Activated T-helper 2 cell treated with anti-CD3 and anti-CD28 coated beads, Interferon-gamma antibody, Interleukin-2, Interleukin-4, amounts not matched to agents 10 μg/mL and 5 μg/mL and 100 μg/mL, durations not matched to agents 14 hours and 24 hours and 36 hours (primary cell): ENCODE data around the gene CHRNA4. TPM values are rescaled to one million over a fixed set of nuclear protein-coding genes. Genes with fewer than 3 reads are reported as not detected.
"Not testable (repeated sequence)": the region's sequence is repeated elsewhere in the genome, so short reads cannot be mapped to it uniquely, and the experiment has no call there.

Source experiments
- DNase-seq: peaks from one replicate; pipeline ENCODE4 v3.0.0; 2021; ENCODE audit warnings: low spot score
- H3K27ac Mint-ChIP-seq: one replicate; pipeline ENCODE4 v1.8.0; 2021; ENCODE audit warnings: mixed read lengths
- H3K27me3 Mint-ChIP-seq: one replicate; pipeline ENCODE4 v1.8.0; 2021; ENCODE audit warnings: low read depth, mixed read lengths
- H3K36me3 Mint-ChIP-seq: one replicate; pipeline ENCODE4 v1.8.0; 2021; ENCODE audit warnings: low read depth, mixed read lengths
- H3K4me1 Mint-ChIP-seq: one replicate; pipeline ENCODE4 v1.8.0; 2021; ENCODE audit warnings: low read depth, mixed read lengths
- H3K4me3 Mint-ChIP-seq: one replicate; pipeline ENCODE4 v1.8.0; 2021; ENCODE audit warnings: low read depth, mild to moderate bottlenecking, moderate library complexity, mixed read lengths
- H3K9me3 Mint-ChIP-seq: one replicate; pipeline ENCODE4 v1.8.0; 2021; ENCODE audit warnings: mixed read lengths
- intact Hi-C: fragments of 100-400 bp; cut with micrococcal nuclease; formaldehyde crosslinking; loops from one replicate; pipeline ENCODE4 v1.15.1; 2023
- total RNA-seq: library from RNA; stranded (reverse); gene quantifications from 2 replicates; pipeline ENCODE4 v1.2.3, GENCODE V29; 2022

The CHRNA4 gene
- total RNA-seq, 1 donor from 2014 or later, result not detected

- no peak overlapping the region for H3K27ac Mint-ChIP-seq
Measured at GRCh38 chr20:63343460-63344445, 17.4 kb downstream of the CHRNA4 start.

DNA sequence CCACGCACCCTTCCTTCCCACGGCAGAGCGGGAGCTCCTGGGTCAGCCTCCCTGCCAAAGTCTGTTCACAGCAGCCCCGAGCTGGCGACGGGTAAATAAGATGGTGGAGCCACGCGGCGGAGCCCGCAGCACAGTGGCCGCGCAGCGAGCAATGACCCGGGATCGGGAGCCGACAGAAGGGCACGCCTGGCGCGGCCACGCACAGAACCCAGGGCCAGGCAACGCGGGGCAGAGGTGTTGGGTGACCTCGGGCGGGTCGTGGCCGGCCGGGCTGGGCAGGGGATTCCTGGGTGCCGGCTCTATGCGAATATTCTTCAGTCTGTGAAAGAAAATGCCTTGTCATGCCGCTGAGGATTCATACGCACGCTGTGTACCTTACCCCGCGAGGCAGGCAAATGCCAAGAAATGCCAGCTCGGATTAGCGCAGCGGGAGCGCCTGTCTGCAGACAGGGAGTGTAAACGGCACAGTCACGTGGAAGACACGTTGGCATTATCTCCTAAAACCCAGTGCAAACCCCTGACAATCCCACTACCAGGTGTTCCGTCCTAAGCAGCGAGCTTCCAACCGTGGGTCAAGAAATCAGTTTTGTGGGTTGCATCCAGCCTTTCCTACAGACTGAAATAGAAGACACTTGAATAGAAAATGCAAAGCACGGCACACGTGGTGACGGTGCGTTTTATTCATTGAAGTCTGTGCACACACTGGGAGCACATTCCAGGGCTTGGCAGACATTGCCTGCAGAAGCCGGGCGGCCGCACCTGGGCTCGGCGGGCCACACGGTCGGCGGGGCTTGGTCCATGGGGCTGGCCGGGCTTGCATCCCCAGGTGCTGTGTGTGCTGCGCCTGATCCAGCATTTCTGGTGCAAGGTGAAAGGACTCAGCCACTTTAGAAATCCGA lies 18.3 kb downstream of the CHRNA4 start:
- Mint-ChIP-seq H3K9me3 (peaks cover 17% of the 10 kb centered on the region), H3K4me3 (no peak overlapping the region), H3K4me1 (no peaks in the 10 kb centered on the region), H3K36me3 (no peaks in the 10 kb centered on the region), H3K27ac (no peak overlapping the region), H3K27me3 (no peaks in the 10 kb centered on the region)
- DNase-seq, result no peak
- intact Hi-C loops, result no loop called here

More at GRCh38 chr20:63343460-63344445, 17.4 kb downstream of the CHRNA4 start:
- DNase-seq, result no peak
- H3K27me3 Mint-ChIP-seq, result no peaks in the 10 kb centered on the region
- no peak overlapping the region for H3K4me3 Mint-ChIP-seq
- H3K36me3 Mint-ChIP-seq, result no peaks in the 10 kb centered on the region
- intact Hi-C loops, result no loop called here
- H3K4me1 Mint-ChIP-seq, result no peaks in the 10 kb centered on the region
- peaks cover 17% of the 10 kb centered on the region for H3K9me3 Mint-ChIP-seq

- peaks cover 17% of the 10 kb centered on the region for H3K9me3 Mint-ChIP-seq
- intact Hi-C loops, H3K27ac Mint-ChIP-seq, H3K4me3 Mint-ChIP-seq, H3K4me1 Mint-ChIP-seq, H3K27me3 Mint-ChIP-seq, H3K36me3 Mint-ChIP-seq, DNase-seq: not testable (repeated sequence)
Measured at GRCh38 chr20:63340158-63340688, 20.9 kb downstream of the CHRNA4 start.

DNA sequence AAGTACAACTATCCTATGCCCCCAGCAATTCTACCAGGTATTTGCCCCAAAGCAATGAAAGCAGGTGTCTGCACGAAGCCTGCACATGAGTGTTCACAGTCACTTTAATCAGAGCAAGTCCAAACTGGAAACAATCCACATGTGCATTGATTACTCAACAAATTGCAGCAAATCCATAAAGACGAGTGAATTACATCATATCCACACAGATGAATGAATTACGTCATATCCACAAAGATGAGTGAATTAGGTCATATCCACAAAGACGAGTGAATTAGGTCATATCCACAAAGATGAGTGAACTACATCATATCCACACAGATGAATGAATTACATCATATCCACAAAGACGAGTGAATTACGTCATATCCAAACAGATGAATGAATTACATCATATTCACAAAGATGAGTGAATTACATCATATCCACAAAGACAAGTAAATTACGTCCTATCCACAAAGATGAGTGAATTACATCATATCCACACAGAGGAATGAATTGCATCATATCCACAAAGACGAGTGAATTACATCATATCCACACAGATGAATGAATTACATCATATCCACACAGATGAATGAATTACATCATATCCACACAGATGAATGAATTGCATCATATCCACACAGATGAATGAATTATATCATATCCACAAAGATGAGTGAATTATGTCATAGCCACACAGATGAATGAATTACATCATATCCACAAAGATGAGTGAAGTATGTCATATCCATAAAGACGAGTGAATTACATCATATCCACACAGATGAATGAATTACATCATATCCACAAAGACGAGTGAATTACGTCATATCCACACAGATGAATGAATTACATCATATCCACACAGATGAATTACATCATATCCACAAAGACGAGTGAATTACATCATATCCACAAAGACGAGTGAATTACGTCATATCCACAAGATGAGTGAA lies 21.7 kb downstream of the CHRNA4 start:
- H3K36me3 Mint-ChIP-seq, intact Hi-C loops, H3K27me3 Mint-ChIP-seq, H3K27ac Mint-ChIP-seq, DNase-seq, H3K4me3 Mint-ChIP-seq, H3K4me1 Mint-ChIP-seq: not testable (repeated sequence)
- peaks cover 17% of the 10 kb centered on the region for H3K9me3 Mint-ChIP-seq

DNA sequence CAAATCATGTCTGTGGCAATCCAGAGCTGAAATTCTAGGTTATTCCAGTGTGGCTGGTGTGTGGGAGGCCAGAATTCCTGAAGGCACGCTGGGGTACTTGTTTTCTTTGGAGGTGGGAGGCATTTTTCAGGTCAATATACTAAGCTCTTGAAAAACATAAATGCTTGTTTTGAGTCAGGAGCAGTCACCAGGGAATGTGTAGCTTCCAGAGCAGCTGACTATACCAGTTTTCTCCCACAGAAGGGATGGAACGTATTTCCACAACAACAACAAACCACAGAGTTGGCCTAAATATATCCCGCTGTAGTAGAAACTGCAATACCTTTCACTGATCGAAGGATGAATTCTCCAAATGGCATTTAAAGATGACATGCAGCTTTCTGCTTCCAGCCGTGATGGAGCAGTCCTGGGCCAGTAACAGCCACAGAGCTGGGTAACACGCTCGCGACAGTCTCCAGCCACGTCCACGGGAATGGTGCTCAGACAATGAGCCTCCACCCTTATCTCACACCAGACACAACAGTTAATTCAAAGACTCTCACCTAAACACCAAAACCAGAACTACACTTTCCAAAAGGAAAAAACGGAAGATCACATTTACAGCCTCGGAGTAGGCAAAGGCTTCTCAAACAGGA lies 23.2 kb downstream of the CHRNA4 start:
- Mint-ChIP-seq H3K4me3 (no peak overlapping the region), H3K4me1 (no peaks in the 10 kb centered on the region), H3K27me3 (peaks cover 2% of the 10 kb centered on the region), H3K36me3 (no peaks in the 10 kb centered on the region), H3K27ac (no peak overlapping the region), H3K9me3 (peaks cover 17% of the 10 kb centered on the region)
- DNase-seq, result no peak
- intact Hi-C loops, result no loop called here

DNA sequence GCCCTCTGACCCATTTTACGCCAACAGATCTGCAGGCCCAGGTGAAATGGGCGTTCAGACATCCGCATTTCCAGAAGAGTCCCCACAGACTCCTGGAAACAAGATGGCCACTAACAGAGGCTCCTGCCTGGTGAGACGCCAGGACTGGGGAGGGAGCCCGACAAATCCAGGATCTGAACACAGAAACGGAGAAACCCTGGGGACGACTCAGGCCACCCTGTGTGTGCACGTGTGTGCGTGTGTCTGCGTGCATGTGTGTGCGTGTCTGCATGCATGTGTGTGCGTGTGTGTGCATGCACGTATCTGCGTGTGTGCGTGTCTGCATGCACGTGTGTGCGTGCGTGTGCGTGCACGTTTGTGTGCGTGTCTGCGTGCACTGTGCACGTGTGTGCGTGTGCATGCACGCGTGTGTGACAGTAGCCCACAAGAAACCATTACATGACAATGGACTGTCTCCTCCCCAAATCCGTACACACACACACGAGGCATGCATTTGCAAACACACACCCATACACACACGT lies 24.9 kb downstream of the CHRNA4 start:
- intact Hi-C loops, result no loop called here
- Mint-ChIP-seq H3K36me3 (no peaks in the 10 kb centered on the region), H3K27me3 (peaks cover 2% of the 10 kb centered on the region), H3K4me3 (no peak overlapping the region), H3K27ac (no peak overlapping the region), H3K9me3 (peaks cover 26% of the 10 kb centered on the region), H3K4me1 (no peaks in the 10 kb centered on the region)
- no peak for DNase-seq

GRCh38 chr20:63335711-63336110 lies 25.4 kb downstream of the CHRNA4 start:
- peaks cover 23% of the 10 kb centered on the region for H3K9me3 Mint-ChIP-seq
- no peak for DNase-seq
- H3K4me3 Mint-ChIP-seq, result no peak overlapping the region
- H3K4me1 Mint-ChIP-seq, result no peaks in the 10 kb centered on the region
- H3K27me3 Mint-ChIP-seq, result peaks cover 2% of the 10 kb centered on the region
- H3K36me3 Mint-ChIP-seq, result no peaks in the 10 kb centered on the region
- H3K27ac Mint-ChIP-seq, result no peak overlapping the region
- intact Hi-C loops, result no loop called here

DNA sequence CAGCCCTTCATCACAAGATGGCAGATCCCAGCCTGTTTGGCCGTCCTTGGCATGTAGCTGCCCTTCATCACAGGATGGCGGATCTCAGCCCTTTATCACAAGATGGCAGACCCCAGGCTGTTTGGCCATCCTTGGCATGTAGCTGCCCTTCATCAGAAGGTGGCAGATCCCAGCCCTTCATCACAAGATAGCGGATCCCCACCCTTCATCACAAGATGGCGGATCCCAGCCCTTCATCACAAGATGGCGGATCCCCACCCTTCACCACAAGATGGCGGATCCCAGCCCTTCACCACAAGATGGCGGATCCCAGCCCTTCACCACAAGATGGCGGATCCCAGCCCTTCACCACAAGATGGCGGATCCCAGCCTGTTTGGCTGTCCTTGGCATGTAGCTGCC lies 26.1 kb downstream of the CHRNA4 start:
- not testable (repeated sequence) for DNase-seq

GRCh38 chr20:63334356-63334755 lies 26.8 kb downstream of the CHRNA4 start:
- Mint-ChIP-seq H3K27me3 (peaks cover 2% of the 10 kb centered on the region), H3K36me3 (no peaks in the 10 kb centered on the region), H3K9me3 (peaks cover 13% of the 10 kb centered on the region), H3K4me1 (no peaks in the 10 kb centered on the region), H3K27ac (no peak overlapping the region), H3K4me3 (no peak overlapping the region)
- no peak for DNase-seq
- intact Hi-C loops, result no loop called here

More for the DNA sequence above, 26.1 kb downstream of the CHRNA4 start:
- H3K36me3 Mint-ChIP-seq, H3K4me3 Mint-ChIP-seq, intact Hi-C loops, H3K27ac Mint-ChIP-seq, H3K4me1 Mint-ChIP-seq, H3K27me3 Mint-ChIP-seq: not testable (repeated sequence)
- peaks cover 19% of the 10 kb centered on the region for H3K9me3 Mint-ChIP-seq

DNA sequence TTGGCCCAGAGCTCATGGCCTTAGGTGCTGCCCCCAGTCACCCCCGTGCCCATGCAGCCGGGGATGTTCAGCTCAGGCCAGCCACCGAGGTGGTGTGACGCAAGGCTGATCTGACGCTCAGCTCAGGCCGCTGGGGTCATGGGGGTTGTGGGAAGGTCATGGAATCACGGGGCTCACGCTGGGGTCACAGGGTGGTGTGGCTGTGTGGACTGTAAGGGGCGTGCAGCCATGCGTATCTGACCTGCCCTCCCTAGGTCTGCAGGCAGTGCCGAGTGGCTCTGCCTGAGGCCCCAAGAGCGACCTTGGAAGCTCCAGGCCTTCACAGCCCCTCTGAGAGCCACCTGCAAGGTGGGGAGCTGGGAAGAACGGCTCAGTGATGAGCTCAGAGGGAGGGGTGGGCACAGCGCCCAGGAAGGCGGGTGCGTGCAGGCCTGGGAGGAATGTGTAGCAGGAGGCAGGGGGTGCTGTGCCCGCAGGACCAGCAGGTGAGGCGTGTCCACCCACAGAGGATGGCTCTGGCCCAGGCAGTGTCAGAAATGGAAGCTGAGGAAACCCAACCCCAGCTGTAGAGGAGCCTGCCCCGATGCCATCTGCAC lies 27.8 kb downstream of the CHRNA4 start:
- Mint-ChIP-seq H3K9me3 (peaks cover 9% of the 10 kb centered on the region), H3K36me3 (no peaks in the 10 kb centered on the region), H3K27me3 (peaks cover 2% of the 10 kb centered on the region), H3K4me1 (no peaks in the 10 kb centered on the region), H3K4me3 (no peak overlapping the region), H3K27ac (no peak overlapping the region)
- intact Hi-C loops, result no loop called here
- DNase-seq, result no peak

DNA sequence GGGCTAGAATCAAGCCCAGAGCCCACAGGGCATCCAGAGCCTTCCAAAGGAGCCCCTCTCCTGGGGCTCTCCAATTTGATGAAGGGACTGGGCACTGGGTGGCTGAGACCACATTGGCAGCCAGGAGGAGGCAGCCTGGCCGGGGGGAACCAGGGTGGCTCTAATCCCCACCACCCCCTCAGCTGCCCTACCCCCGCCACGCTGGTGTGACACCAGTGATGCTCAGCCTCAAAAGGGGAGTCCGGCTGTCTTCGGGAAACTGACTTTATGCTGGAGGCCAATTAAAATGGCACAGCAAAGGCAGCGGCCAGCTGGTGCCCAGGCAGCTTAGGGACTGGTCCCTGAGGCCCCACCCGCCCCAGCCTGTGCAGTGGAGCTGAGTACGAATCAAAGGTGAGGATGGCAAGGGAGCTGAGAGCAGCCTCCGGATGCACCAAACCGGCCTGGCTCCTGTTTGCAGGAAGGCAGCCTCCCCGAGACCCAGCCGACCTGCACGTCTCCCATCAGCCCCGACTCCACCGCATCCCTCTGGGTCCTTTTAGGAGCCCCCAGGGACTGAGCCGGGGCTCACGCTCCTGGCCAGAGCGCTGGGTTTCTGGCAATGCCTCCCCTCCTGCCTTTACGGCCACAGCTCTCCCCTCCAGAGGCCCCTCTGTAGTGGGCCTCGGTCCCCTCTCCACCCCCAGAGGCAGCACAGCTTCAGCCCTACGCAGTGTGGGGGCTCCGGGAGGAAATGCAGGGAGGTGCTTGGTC lies 28.5 kb downstream of the CHRNA4 start:
- Mint-ChIP-seq H3K4me3 (no peak overlapping the region), H3K4me1 (no peaks in the 10 kb centered on the region), H3K36me3 (no peaks in the 10 kb centered on the region), H3K9me3 (peaks cover 9% of the 10 kb centered on the region), H3K27ac (no peak overlapping the region), H3K27me3 (peaks cover 2% of the 10 kb centered on the region)
- intact Hi-C loops, result no loop called here
- no peak for DNase-seq
